Measurements from ENCODE around the gene PANX2. TPM values are rescaled to one million over a fixed set of nuclear protein-coding genes. Genes with fewer than 3 reads are reported as not detected.

Gene PANX2
- polyA plus RNA-seq, 1 experiment = 1.4 TPM

GRCh38 chr22:50189184-50189848 is 18.8 kb downstream of the PANX2 start:
- ChIA-PET CTCF (interaction anchor here (0.7 to 1.6 kb wide), 2 partner anchors 17 to 159 kb away, joined by 4 to 5 read pairs; no protein-coding TSS in a partner anchor), POLR2A (no interaction called here)
- Histone ChIP-seq H3K36me3 (ENCODE audit: control insufficient read depth, insufficient read depth, low read length) (peaks cover 16% of the 10 kb centered on the region), H3K4me3 (ENCODE audit: low read depth, low read length) (no peak overlapping the region), H3K27me3 (ENCODE audit: control insufficient read depth, insufficient read depth, low read length) (no peaks in the 10 kb centered on the region)
- DNase-seq (ENCODE audit: low read depth) = no peak
- no peak for TF ChIP-seq CTCF (IDR thresholded peaks at IDR 0.05; ENCODE audit: insufficient read depth, low read depth, low read length)

- TF ChIP-seq CTCF (IDR thresholded peaks at IDR 0.05; ENCODE audit: insufficient read depth, low read depth, low read length) = no peak
- CTCF ChIA-PET = interaction anchor here (0.7 to 1.8 kb wide), 3 partner anchors 17 to 160 kb away, joined by 4 to 5 read pairs (median 5); no protein-coding TSS in a partner anchor
- peak overlapping the region; percentile 47; the same call in 1 of the 2 replicates for H3K4me3 ChIP-seq (ENCODE audit: low read depth, low read length)
- POLR2A ChIA-PET = no interaction called here
- H3K36me3 ChIP-seq (ENCODE audit: control insufficient read depth, insufficient read depth, low read length) = peaks cover 20% of the 10 kb centered on the region
- DNase-seq (ENCODE audit: low read depth) = no peak
- no peaks in the 10 kb centered on the region for H3K27me3 ChIP-seq (ENCODE audit: control insufficient read depth, insufficient read depth, low read length)
These were observed 19.3 kb downstream of the PANX2 start for GRCh38 chr22:50189849-50190181.

- no peak for DNase-seq (ENCODE audit: low read depth)
- POLR2A ChIA-PET = interaction anchor here (0.5 kb wide), 2 partner anchors 25 to 84 kb away, joined by 8 read pairs; no protein-coding TSS in a partner anchor
- CTCF ChIA-PET = interaction anchor here (0.9 to 1.8 kb wide), 4 partner anchors 13 to 160 kb away, joined by 3 to 5 read pairs (median 4); no protein-coding TSS in a partner anchor
- H3K36me3 ChIP-seq (ENCODE audit: control insufficient read depth, insufficient read depth, low read length) = peaks cover 24% of the 10 kb centered on the region
- no peaks in the 10 kb centered on the region for H3K27me3 ChIP-seq (ENCODE audit: control insufficient read depth, insufficient read depth, low read length)
- peak overlapping the region; percentile 47 for H3K4me3 ChIP-seq (ENCODE audit: low read depth, low read length)
- TF ChIP-seq CTCF (IDR thresholded peaks at IDR 0.05; ENCODE audit: insufficient read depth, low read depth, low read length) = peak; percentile 74
These were observed 19.8 kb downstream of the PANX2 start for GRCh38 chr22:50190182-50190940.

- Histone ChIP-seq H3K4me3 (ENCODE audit: low read depth, low read length) (peak overlapping the region; percentile 47), H3K27me3 (ENCODE audit: control insufficient read depth, insufficient read depth, low read length) (no peaks in the 10 kb centered on the region), H3K36me3 (ENCODE audit: control insufficient read depth, insufficient read depth, low read length) (peaks cover 26% of the 10 kb centered on the region)
- TF ChIP-seq CTCF (IDR thresholded peaks at IDR 0.05; ENCODE audit: insufficient read depth, low read depth, low read length) = no peak
- POLR2A ChIA-PET = no interaction called here
- DNase-seq (ENCODE audit: low read depth) = no peak
- CTCF ChIA-PET = interaction anchor here (0.7 to 1.8 kb wide), 6 partner anchors 12 to 399 kb away, joined by 3 to 5 read pairs (median 4); no protein-coding TSS in a partner anchor
These were observed 20.6 kb downstream of the PANX2 start for GRCh38 chr22:50190941-50191741.
